Stimulated activated CD8-positive, alpha-beta memory T cell treated with anti-CD3 and anti-CD28 coated beads, Interleukin-4, amount 100 ng/mL, for 48 hours (primary cell): ENCODE measurements around the gene PDE6C.

Experiments
- DNase-seq: peaks from one replicate; pipeline ENCODE4 v3.0.0-alpha.2; 2020

The PDE6C gene

GRCh38 chr10:93612311-93612710 is at the start of gene PDE6C:
Gene PDE6C, plus strand, starts transcription at chr10:93612537. Its CDS starts 189 bp downstream, at chr10:93612726.
- no peak for DNase-seq

GRCh38 chr10:93565446-93565845 is 46.9 kb upstream of the PDE6C start:
- DNase-seq, result no peak

GRCh38 chr10:93566435-93567276 is 45.7 kb upstream of the PDE6C start, which contains the start of gene FFAR4:
Gene FFAR4, plus strand, starts transcription at chr10:93566665. Its CDS starts 56 bp downstream, at chr10:93566721.
- DNase-seq, result no peak

- DNase-seq, result no peak
These were observed 44.8 kb upstream of the PDE6C start for GRCh38 chr10:93567277-93568104.

GRCh38 chr10:93568105-93568390 is 44.3 kb upstream of the PDE6C start:
- no peak for DNase-seq

GRCh38 chr10:93570383-93570782 is 42.0 kb upstream of the PDE6C start:
- DNase-seq, result no peak

GRCh38 chr10:93572606-93573005 is 39.7 kb upstream of the PDE6C start:
- DNase-seq, result no peak

- no peak for DNase-seq
These were observed 39.1 kb upstream of the PDE6C start for GRCh38 chr10:93573051-93573909.

- DNase-seq, result no peak
These were observed 38.4 kb upstream of the PDE6C start for GRCh38 chr10:93573924-93574323.

GRCh38 chr10:93576888-93577287 is 35.4 kb upstream of the PDE6C start:
- no peak for DNase-seq

- no peak for DNase-seq
These were observed 34.8 kb upstream of the PDE6C start for GRCh38 chr10:93577565-93577964.

- no peak for DNase-seq
These were observed 33.2 kb upstream of the PDE6C start for GRCh38 chr10:93579089-93579488.

- no peak for DNase-seq
These were observed 32.2 kb upstream of the PDE6C start for GRCh38 chr10:93579985-93580711.

- no peak for DNase-seq
These were observed 31.5 kb upstream of the PDE6C start for GRCh38 chr10:93580828-93581227.

- DNase-seq, result no peak
These were observed 27.9 kb upstream of the PDE6C start for GRCh38 chr10:93584445-93584844.

GRCh38 chr10:93589648-93590562 is 22.4 kb upstream of the PDE6C start:
- no peak for DNase-seq

- no peak for DNase-seq
These were observed 21.7 kb upstream of the PDE6C start for GRCh38 chr10:93590638-93591037.

GRCh38 chr10:93591065-93591808 is 21.1 kb upstream of the PDE6C start:
- DNase-seq, result no peak

- DNase-seq, result no peak
These were observed 19.1 kb upstream of the PDE6C start for GRCh38 chr10:93593254-93593653.

GRCh38 chr10:93593749-93594148 is 18.6 kb upstream of the PDE6C start:
- no peak for DNase-seq

GRCh38 chr10:93594518-93594917 is 17.8 kb upstream of the PDE6C start:
- DNase-seq, result no peak
